HCEC 1CT (cell line): ENCODE measurements around the gene TMEM174.
"Not testable (repeated sequence)": the region's sequence is repeated elsewhere in the genome, so short reads cannot be mapped to it uniquely, and the experiment has no call there.

Experiments used
- DNase-seq: peaks from one replicate; pipeline ENCODE4 v3.0.0-alpha.2; 2017

The TMEM174 gene

DNA sequence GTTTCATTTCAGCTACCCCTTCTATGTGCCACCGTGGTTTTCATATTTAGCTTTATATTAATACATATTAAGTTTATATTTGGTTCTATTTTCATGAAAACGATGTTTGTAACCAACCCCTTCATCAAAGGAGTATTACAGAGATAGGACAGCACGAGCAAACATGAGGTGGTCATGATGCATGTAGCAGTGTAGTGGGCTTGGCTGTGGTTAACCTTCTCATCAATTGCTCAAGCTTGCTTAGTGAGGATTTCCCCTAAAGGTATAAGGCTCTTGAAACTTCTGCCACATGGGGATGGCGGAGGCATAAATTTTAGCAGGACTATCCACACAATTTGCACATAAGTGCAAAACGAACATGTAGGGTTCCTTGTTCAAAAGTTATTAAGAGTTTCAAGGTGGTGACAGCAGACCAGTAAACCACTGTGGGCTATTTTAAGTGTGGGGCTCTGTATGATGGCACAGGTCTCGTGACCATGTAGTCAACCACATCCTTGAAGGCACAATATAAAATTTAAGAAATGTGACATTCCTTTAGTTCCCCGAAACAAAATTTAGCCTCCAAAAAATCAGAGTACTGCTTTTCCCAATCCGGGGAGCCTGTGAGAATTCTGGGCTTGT lies 24.8 kb downstream of the TMEM174 start:
- no peak for DNase-seq

DNA sequence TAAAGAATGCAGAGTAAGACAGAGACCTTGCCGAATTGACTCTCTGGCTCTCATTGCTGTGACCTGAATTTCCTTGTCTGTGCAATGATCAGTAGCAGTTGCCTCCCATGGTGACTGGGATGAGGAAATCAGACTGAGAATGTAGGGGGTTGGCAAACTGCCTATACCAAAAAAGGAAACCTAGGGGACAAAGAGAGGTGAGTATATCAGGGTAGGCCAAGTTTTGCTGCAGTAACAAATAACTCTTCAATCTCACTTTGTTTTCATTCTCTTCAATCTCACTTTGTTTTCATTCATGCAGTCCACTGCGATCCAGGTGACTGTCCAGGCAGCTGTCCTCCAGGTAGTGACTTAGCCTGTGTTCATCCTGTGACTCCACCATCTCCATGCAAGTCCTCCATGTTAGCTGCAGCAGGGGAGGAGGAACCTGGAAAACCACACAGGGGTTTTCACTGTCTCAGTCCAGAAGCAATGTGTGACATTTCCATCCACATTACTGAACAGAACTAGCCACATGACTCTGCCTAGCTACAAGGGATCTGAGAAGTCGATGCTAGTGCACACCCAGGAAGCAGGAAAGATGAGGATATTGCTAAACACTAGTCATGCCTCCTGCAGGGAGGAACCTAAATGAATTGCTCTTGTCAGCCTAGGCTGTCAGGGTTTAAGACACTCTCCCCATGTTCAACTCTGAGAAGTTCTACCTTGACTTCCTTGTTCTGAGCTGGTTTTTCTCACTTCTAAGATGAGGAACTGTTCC lies 26.0 kb downstream of the TMEM174 start:
- DNase-seq, result no peak

DNA sequence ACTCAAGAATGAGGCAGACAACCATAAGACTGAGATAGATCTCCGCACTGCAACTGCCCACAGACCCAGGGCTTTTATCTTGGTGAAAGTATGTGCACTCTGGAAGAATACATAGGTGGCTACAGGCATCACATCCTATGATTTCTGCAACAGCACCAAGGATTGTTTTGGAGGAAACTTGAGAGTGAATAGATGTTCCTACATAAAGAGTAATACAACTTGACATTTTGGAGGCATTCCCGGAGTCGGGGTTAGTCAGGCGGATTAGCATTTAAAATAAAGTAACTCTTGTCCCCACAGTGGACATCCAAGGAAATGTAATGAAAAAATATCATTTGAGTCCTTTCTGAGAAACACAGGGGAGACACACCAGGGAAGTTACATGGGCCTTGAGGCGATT lies 26.7 kb downstream of the TMEM174 start:
- DNase-seq, result peak; percentile 53

DNA sequence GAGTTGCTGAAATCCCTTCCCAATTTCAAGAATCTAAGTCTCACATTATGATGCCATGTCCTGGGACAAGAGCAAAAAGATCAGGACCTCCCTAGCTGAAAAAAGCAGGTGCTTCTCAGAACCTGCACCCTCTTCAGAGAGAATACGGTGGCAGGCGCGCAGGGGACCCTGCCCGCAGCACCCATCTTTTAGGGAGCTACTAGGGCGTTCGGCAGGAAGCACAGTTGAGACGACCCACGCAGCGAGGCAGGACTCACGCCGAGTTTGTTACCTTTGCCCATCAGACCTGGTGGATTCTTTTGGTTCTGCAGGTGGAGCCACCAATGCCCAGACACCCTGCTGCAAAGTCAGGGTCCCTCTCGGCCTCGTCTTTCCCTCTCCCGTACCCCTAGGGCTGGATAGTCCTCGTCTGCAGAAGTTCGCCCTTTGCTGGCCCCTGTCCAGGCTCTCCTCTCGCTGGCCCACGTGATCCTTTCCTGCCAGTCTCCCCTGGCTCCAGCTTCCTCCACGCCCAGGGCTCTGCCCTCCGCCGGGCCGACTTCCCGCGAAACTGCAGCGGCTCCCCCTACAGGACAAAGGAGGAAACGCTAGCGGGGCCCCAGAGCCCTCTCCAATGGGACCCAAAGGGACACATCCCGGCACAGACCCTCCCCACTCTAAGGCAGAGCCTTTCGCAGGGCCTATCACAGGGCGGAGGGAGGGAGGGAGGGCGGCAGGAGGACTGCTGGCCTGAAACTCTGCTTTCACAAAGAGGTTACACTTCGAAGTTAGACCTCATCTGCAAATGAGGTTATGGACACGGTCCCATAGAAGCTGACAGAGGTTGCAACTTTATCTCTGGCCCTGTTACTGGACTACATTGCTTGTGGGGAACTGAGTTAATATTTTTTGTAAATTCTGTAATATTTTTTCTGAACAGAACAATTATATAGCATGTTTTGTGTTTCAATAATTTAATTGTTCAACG lies 28.8 kb downstream of the TMEM174 start:
- DNase-seq, result peak; percentile 71

DNA sequence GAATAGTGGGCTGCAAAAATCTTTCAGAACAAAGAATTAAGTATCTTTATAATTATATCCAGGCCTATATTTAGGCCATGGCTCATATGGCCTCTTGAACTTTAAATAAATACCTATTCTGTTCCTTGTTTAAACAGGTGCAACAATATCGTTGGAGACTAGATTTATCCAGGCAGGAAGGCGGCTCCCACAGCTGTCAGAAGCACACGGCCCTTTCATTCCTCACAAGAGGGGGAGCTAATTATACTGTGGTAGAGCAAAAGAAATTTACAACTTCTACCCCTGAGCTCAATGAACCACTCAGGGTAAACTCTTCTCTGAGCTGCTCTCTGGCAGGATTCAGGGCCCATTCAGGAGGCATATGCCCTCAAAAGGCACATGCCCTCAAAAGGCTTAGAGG lies 31.3 kb downstream of the TMEM174 start:
- no peak for DNase-seq

DNA sequence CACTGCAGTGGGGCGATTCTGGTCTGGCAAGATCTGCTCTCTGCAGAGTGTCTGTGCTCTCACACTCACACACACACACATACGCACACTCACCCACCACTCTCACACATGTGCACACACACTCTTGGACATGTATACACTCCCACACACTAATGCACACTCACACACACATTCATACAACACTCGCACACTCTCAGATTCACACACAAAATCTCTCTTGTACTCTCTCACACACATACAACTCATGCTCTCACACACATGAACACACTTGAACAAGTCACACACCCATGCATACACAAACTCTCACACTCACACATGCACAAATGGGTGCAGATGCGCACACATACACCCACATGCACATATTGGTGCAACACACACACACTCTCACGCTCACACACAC lies 31.7 kb downstream of the TMEM174 start:
- no peak for DNase-seq

DNA sequence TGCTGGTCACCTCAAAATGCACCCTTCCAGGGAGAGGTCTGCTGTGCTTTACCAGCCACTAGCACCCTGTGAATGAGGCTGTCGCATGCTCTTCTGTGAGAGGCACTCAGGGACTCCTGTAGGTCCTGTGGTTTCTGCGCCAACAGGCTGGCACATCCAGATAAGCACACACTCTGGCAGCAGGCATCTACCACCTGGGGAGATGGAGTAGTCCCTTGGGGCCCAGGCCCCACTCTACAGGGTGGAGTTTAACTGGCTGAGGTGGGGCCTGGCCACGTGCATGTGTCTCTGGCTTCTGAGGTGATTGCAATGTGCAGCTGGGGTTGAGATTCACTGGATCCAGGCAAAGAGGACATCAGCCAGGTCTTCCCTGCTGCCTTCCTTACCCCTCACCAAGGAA lies 32.3 kb downstream of the TMEM174 start:
- DNase-seq, result no peak

DNA sequence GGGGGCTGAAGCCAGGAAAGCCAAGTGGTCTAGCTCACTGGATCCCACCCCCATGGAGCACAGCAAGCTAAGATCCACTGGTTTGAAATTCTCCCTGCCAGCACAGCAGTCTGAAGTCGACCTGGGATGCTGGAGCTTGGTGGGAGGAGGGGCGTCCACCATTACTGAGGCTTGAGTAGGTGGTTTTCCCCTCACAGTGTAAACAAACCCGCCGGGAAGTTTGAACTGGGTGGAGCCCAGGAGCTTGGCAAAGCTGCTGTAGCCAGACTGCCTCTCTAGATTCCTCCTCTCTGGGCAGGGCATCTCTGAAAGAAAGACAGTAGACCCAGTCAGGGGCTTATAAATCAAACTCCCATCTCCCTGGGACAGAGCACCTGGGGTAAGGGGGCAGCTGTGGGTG lies 34.2 kb downstream of the TMEM174 start:
- not testable (repeated sequence) for DNase-seq

DNA sequence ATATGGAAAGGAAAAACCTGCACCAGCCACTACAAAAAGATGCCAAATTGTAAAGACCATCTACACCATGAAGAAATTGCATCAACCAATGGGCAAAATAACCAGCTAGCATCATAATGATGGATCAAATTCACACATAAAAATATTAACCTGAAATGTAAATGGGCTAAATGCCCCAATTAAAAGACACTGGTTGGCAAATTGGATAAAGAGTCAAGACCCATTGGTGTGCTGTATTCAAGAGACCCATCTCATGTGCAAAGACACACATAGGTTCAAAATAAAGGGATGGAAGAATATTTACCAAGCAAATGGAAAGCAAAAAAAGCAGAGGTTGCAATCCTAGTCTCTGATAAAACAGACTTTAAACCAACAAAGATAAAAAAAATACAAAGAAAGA lies 36.1 kb downstream of the TMEM174 start:
- DNase-seq, result not testable (repeated sequence)

DNA sequence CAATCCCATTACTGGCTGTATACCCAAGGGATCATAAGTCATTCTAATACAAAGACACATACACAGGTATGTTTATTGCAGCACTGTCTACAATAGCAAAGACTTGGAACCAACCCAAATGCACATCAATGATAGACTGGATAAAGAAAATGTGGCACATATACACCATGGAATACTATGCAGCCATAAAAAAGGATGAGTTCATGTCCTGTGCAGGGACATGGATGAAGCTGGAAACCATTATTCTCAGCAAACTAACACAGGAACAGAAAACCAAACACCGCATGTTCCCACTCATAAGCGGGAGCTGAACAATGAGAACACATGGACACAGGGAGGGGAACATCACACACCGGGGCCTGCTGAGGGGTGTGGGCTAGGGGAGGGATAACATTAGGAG lies 39.7 kb downstream of the TMEM174 start:
- not testable (repeated sequence) for DNase-seq

DNA sequence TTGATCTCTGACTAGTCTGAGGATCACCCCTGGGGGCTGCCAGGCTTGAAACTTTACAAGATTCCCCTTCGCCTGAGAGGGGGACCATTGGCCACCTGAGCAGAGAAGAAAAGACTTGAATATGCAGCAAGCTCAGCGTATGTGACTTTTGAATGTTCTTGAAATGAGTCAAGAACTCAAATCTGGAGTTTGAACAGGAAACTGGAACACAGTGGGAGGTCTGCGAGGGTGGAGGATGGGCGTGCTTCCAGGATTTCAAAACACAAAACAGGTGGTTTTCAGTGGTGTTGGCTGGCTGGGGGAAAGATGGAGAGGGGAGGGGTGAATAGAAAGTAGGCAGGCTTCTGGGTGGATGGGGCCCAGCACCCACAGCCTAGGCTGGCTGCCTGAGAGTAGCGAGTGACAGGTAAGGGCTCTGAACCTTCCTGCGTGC lies 40.6 kb downstream of the TMEM174 start:
- DNase-seq, result peak; percentile 81

DNA sequence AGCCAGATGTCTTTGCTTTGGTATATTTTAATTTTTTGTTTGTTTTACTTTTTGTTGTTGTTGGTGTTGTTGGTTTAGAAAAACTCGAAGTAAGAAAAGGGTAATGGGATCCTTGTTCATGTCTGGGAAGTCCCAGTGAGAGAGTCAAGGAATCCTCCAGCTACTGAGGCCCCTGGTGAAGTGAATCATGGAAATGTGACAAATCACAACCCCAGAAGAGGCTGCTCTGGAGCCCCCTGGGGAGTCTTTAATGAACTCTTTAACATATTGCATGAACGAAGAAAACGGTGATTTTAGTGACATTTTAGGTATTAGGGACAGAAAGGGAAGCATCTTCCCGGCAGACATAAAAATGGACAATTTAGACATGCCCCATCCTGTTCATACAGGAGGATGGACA lies 41.3 kb downstream of the TMEM174 start:
- DNase-seq, result peak; percentile 35

DNA sequence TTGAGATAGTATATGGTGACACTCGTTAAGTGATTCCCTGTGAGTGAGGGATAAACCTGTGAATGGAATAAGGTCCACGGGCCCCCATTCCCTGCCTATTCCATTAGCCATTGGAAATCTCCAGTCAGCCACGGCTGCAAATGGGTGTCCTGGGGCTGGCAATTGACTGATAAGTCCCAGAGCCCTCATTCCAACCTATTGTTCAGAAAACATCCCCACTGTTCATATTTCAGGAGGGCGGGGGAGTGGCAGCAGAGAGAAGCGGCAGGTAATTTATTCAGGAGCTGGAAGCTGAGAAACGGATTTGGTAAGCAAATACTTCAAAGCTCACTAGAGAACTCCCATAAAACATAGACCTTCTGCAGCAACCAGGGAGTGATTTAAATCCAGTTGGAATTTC lies 42.0 kb downstream of the TMEM174 start:
- DNase-seq, result no peak

DNA sequence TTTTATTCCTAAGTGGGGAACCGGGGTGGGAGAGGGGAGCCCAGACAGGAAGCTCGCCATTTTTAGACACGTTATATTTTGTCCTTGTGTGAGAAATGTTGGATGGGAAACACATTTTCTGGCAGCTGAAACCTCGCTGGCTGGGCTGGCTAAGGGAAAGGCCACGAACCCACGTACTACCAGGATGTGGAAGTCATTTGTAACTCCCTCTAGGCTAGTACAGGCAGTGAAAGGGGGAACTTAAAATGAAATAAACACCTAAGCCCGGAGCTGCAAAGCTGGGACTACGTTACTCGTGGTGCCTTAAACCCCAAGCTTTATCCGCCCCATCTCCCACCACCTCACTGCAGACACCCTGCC lies 42.5 kb downstream of the TMEM174 start:
- DNase-seq, result no peak

DNA sequence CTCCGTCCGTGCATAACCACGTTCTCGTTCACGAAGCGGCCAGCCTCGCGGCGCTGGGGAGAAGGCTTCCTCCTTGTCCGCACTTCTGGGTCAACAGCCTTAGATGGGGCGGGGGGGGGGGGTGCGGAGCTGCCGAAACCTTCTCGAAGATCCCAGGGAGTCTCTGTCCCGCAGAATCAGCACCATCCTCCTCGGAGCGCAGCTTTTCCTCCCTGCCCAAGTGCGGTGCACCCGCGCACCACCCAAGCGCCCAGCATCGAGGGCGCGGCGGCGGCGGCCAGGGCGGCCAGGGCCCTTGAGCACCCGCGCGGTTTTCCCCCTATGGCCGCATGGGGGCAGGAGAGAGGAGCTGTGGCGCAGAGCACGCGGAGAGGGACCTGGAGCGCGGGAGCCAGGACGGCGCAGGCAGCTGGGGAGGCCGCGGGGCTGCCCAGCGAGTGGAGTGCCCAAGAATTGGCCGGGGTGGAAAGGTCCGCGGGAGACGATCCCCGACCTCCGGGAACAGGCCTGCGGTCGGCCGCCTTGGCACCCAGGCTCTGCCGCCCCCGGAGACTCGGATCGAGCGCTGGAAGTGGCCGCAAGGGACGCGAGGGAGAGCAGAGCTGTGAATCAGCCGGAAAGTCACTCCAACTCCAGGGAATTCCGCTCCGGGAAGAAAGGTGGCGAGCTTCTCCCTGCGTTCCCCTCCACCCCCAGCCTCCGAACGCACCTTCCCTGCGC lies 43.1 kb downstream of the TMEM174 start:
- peak; percentile 82 for DNase-seq

DNA sequence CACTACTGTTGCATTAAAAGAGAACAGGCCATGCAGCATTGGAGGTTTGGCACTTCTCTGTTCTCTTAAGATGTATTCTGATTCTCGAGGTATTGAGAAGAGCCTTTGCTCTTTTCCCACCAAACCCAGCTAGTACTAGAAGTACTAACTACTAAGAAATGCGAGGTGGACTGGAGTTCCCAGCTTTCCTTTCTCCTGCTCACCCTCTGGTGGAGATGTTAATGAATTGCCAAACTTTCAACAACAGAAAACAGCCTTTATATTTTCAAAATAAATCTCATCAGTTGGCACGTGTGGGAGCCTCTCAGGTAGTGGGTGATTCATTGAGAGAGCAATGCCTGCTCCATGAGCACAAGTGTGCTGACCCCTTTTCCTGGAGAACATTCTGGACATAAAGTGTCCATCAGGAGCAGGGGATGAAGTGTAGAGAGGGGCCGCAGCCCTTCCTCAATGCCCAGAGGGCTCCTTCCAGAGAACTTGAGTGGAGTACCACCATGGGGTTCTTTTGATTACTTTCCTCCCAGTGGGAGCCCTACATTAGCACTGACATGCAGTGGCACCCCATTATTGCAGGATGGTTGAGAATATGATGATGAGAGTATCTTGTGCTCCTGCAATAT lies 45.7 kb downstream of the TMEM174 start:
- peak; percentile 67 for DNase-seq

DNA sequence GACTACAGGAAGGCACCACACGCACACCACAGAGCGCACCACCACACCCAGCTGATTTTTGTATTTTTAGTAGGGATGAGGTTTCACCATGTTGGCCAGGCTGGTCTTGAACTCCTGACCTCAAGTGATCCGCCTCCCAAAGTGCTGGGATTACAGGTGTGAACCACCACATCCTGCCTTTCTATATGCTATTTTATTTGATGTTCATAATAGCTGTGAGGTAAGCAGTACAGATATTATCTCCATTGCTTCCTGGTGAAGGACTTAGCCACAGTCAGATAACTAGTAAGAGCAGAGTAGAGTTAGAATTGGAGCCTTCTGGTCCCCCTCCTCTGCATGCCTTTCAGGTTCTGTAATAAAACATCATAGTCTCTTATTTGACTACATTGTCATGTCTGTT lies 46.3 kb downstream of the TMEM174 start:
- DNase-seq, result not testable (repeated sequence)

DNA sequence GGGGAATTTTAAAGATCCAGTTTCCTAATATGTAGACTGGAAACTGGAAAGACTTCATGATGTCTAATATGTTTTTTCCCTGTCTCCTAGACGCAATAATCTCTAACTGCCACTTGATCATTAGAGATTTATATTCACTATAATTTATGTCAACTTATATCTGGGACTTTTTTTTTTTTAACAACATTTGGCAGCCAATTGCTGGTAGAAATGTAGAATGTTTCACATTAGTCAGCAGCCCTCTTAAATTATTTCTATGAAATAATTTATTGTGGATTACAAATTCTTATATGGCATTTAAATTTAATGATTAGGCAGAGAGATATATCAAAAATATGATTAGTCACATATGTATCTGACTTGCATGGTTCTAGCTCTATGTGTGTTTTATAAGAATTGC lies 48.2 kb downstream of the TMEM174 start:
- DNase-seq, result no peak

DNA sequence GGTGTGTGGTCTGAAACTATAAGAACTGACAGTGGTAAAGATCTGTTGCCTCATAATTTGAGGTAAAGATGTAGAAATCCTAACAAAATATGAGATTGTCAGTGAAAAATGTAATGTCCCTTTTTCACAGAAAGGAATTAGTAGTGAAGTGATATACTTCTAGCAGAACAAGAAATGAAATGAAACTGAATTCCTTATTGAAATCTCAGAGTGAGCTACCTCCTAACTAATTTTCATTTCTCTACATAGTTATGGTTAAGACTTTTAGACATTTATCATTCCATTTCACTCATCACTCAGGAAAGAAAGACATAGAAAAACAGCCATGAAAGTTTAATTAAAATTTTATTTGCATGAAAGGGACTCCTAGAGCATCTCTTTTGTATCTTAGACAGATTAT lies 48.7 kb downstream of the TMEM174 start:
- no peak for DNase-seq

DNA sequence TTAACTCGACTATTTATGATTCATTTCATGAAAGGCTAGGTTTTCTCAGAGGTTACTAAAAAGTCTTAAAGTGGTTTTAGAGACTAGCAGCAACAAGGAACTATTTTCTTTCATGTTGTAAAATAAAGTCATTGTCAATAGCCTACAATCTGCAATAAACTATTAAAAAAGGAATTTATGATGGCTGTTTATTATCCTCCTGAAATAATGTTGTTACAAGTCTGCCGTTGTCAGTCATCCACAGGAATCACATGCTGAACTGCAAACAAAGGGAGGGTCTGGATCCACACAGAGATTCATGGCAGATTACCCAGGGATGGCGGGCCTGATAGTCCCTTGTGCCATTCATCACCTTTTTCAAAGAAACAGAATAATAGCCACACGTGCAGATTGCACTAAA lies 49.2 kb downstream of the TMEM174 start:
- DNase-seq, result no peak
